Stimulated activated CD4-positive, alpha-beta T cell treated with anti-CD3 and anti-CD28 coated beads, Interleukin-15, amount 100 ng/mL, for 1 hour (primary cell): ENCODE results near the gene CAPN12.
"Not testable (repeated sequence)": the region's sequence is repeated elsewhere in the genome, so short reads cannot be mapped to it uniquely, and the experiment has no call there.

Source experiments
- DNase-seq, 2 donors: peaks; one replicate each; pipeline ENCODE4 v3.0.0-alpha.2; 2020; ENCODE audit warnings: low read depth in 1 of 2, low spot score in 1 of 2

The CAPN12 gene, protein sequence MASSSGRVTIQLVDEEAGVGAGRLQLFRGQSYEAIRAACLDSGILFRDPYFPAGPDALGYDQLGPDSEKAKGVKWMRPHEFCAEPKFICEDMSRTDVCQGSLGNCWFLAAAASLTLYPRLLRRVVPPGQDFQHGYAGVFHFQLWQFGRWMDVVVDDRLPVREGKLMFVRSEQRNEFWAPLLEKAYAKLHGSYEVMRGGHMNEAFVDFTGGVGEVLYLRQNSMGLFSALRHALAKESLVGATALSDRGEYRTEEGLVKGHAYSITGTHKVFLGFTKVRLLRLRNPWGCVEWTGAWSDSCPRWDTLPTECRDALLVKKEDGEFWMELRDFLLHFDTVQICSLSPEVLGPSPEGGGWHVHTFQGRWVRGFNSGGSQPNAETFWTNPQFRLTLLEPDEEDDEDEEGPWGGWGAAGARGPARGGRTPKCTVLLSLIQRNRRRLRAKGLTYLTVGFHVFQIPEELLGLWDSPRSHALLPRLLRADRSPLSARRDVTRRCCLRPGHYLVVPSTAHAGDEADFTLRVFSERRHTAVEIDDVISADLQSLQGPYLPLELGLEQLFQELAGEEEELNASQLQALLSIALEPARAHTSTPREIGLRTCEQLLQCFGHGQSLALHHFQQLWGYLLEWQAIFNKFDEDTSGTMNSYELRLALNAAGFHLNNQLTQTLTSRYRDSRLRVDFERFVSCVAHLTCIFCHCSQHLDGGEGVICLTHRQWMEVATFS

DNA sequence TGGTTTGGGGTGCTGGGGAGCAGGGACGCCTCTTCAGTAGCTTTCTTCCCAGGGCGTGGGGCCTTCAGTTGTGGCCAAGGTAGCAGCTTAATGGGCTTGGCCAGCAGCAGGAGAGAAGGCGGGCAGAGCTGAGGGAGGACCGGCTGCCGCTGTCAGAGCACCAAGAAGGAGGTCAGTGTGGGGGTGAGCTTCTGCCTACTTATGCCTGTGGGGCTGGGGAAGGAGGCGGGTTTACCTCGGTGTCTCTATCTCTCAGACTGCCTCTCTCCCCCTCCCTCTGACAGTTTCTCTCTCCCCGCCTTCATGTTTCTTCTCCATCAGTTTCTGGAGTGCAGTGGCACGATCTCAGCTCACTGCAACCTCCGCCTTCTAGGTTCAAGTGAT lies at the start of gene CAPN12:
Gene CAPN12 (minus strand): TSS at position 177 of the 384 bp plus-strand sequence. CDS start 309 bp downstream, outside the sequence.
- no peak for DNase-seq

GRCh38 chr19:38793671-38794070 lies 49.4 kb upstream of the CAPN12 start:
- DNase-seq = no peak

GRCh38 chr19:38793177-38793576 lies 48.9 kb upstream of the CAPN12 start:
- DNase-seq = no peak

DNA sequence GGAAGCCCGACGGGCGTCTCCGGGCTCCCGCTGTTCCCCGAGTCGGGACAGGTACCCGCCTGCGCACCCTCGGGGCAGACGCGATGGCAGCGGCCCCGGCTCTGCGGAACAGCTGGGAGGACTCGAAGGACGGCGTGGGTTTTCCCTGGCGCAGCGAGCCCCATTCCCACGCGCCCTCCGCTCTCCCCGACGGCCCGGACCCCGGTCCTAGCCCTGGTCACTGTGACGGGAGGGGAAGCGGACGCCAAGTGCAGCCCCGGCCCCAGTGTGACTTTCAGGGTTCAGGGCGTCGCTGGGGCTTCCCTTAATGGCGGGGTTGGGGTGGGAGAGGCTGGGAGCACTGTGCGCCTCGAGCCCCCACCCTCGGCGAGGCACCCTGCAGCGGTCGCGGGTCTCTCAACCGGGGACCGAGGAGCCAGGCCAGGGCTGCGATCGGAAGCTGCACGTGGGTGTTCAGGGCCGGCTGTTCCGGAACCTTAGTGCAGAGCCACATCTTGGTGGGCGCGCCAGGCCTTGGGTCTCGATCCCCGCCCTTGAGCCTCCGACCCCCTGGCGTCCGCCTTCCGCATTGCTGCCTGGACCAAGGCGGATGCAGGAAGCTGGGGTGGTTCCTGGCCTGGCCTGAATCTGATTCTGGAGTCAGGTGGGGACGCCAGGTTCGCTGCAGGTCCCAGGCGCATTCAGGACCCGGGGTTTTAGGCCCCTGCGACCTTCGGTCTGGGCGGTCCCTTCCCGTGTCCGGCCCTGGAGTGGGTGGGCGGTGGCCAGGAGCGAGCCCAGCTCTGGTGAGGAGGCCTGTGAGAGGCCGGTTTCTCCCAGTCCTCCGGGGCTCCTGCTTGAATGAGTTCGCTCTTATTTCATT lies 48.2 kb upstream of the CAPN12 start:
- peak in 1 of 2 donors; percentile 15 for DNase-seq

GRCh38 chr19:38791451-38792064 lies 47.3 kb upstream of the CAPN12 start:
- not testable (repeated sequence) for DNase-seq

GRCh38 chr19:38790507-38791403 lies 46.5 kb upstream of the CAPN12 start:
- DNase-seq = not testable (repeated sequence)

GRCh38 chr19:38788478-38789243 lies 44.4 kb upstream of the CAPN12 start, which contains the start of gene LGALS7B:
TSS of gene LGALS7B (plus strand) at chr19:38789200. CDS start at chr19:38789227, 27 bp downstream.
- no peak for DNase-seq

DNA sequence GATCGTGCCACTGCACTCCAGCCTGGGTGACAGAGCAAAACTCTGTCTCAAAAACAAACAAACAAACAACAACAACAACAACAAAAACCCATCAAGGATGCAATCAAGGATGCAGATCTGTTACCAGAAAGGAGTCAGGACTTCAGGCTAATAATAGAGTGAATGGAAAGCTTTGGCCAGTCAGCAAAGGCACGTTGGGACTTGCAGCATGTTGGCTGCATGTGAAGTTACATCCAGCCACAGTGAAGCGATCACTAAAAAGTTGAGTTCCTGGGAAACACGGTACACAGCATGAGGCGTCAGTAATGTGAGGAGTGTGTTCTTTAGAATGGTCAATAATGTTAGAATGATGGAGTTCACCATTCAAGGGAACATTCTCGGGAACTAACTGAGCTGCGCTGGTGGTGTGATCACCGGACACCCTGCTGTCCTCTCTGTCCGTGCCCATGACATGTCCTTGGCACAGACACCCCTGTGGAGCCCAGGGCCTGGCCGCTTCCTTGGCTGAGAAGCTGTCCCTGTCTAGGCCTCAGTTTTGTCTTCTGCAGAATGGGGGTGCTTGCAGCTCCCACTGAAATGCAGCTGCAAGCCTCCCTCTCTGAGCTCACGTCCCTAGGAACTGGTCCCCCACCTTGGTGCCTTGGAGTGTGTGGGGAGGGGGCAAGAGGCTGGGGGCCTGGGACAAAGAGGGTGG lies 42.4 kb upstream of the CAPN12 start:
- DNase-seq = no peak

DNA sequence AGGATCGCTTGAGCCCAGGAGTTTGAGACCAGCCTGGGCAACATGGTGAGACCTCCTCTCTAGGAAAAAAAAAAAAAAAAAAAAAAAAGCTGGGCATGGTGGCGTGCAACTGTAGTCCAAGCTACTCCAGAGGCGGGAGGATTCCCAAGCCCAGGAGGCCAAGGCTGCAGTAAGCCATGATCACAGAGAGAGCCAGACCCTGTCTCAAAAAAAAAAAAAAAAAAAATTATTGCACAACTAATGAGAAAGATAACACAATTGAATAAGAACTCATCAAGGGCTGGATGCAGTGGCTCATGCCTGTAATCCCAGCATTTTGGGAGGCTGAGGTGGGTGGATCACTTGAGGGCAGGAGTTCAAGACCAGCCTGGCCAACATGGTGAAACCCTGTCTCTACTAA lies 41.8 kb upstream of the CAPN12 start:
- not testable (repeated sequence) for DNase-seq

GRCh38 chr19:38785187-38785699 lies 41.0 kb upstream of the CAPN12 start:
- DNase-seq = no peak

- no peak for DNase-seq
These were observed 40.0 kb upstream of the CAPN12 start for GRCh38 chr19:38784224-38784623.

DNA sequence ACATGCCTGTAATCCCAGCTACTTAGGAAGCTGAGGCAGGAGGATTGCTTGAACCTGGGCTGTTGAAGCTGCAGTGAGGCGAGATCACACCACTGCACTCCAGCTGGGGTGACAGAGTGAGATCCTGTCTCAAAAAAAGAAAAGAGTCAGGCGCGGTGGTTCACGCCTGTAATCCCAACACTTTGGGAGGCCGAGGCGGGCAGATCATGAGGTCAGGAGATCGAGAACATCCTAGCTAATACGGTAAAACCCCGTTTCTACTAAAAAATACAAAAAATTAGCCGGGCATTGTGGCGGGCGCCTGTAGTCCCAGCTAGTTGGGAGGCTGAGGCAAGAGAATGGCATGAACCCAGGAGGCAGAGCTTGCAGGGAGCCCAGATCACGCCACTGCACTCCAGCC lies 37.9 kb upstream of the CAPN12 start:
- DNase-seq = not testable (repeated sequence)

GRCh38 chr19:38781058-38781457 lies 36.8 kb upstream of the CAPN12 start:
- DNase-seq = no peak

DNA sequence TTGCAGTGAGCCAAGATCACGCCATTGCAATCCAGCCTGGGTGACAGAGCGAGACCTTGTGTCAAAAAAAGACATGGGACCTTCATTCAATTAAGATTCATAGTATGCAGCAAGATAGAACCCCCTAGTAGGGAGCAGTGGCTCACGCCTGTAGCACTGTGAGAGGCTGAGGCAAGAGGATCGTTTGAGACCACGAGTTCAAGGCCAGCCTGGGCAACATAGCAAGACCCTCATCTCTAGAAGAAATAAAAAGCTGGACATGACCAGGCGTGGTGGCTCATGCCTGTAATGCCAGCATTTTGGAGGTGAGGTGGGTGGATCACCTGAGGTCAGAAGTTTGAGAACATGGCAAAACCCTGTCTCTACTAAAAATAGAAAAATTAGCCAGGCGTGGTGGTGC lies 36.2 kb upstream of the CAPN12 start:
- no peak for DNase-seq

GRCh38 chr19:38778733-38779132 lies 34.5 kb upstream of the CAPN12 start:
- no peak for DNase-seq

DNA sequence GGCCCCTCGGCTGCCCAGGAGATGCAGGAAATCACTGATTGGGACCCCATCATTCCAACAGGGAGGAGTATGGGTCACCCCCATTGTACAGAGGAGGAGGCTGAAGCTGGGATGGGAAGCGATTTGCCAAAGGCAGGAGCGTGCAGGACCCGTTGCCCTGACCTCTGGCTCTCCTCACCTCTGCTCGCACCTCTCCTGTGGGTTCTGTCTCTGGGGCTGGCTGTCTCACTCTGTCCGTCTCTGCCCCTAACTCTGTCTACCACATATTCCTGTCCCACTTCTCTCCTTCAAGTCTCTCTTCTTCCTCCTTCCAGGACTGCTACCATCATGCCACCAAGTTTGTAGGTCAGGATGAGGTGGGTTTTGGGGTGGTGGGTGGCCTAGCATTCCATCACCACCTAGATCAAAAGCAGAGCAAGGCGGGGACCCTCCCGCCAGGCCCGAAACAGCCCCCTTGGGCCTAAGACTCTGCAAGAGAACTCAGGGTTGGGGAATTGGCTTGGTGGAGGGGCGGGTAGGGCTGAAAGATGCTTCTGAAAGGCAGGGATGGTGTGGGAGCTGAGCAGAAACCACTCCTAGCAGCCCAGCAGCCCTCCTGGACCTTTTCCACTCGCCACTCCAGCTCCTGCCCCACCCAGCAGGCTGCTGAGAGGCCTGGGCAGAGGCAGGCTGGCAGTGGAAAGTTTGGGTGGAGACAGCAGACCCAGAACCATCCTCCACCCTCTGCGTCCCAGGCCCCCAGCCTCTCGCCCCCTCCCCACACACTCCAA lies 30.1 kb upstream of the CAPN12 start:
- no peak for DNase-seq

- DNase-seq = no peak
These were observed 29.3 kb upstream of the CAPN12 start, which contains the start of gene LGALS7 for GRCh38 chr19:38773469-38774177. TSS of gene LGALS7 (minus strand) at chr19:38773517. CDS start at chr19:38773492, 25 bp downstream.
